Heart left ventricle (tissue), 13 donors: ENCODE measurements around the gene SPATA2L.

Experiments
- POLR2A ChIP-seq, 2 donors: fragments of 450-650 bp; IDR thresholded peaks; one replicate each; pipeline ENCODE4 v1.6.1; 2017; ENCODE audit warnings: antibody characterized with exemption in 2 of 2, mild to moderate bottlenecking in 2 of 2, moderate library complexity in 2 of 2
- TF ChIP-seq, protein P1 (sequence below), 12 donors: fragments of 200-600 bp; sonication (generic) in 4 of 12; IDR thresholded peaks; one replicate each; pipeline versions ENCODE4 v1.5.0 to v1.8.0; 2018 to 2022; ENCODE audit warnings: antibody characterized with exemption in 12 of 12, mild to moderate bottlenecking in 5 of 12
- donor health status: ischemic (EF 13 %, LVEDD 7.1; RV severe dilation, severe dysfunction).
- donor health status: DM: no; HTN: yes; CAD: no.
- donor health status: DM: no; HTN: no; CAD: no.
- donor health status: ischemic (EF 25% LVEDD 6.9; RV normal size, moderate dysfunction).
- donor health status: ischemic (EF 25% LVEDD 5.7; RV mildly dilated, moderate dysfunction).
- donor health status: ischemic (EF 35%, LVEDD 5.7; RV mildly dilated, moderate dysfunction).
- donor health status: nonischemic (EF 11% LVEDD 7.7; RV severe dilation, severe dysfunction).
- donor health status: DM: yes; HTN: yes; CAD: no.
- donor health status: PGD.
- donor health status: ischemic (EF 29% LVEDD 5.4; RV normal size, mild dysfunction).
- donor health status: nonischemic (EF 23%, LVEDD 6.1; RV moderate dilation, normal function).

DNA sequence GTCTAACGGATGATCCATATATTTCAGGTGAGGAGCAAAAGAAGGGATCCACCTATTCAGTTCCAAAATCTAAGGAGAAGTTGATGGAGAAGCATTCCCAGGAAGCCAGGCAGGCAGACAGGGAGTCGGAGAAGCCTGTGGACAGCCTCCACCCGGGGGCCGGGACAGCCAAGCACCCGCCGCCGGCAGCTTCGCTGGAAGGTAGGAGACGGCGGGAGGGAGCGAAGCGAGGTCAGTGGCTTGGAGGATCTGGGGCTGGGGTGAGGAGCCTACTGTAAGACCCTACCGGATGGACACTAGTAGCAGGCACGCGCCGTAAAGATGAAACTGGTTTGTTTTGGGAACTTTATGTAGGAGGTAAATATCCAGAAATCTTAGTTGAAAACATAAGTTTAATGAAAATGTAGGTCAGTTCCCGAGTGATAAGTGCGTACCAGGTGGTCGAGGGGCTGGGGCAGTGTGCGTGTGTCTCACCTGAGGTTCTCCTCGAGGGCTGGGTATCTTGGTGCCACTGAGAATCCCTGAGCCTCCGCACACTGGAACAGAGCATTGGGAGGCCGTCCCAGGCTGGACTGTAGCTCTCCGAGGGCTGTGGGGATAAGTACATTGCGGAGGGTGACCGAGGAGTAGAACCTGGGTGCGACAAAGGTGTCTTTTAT lies 43.2 kb downstream of the SPATA2L start:
- TF ChIP-seq, protein P1, sequence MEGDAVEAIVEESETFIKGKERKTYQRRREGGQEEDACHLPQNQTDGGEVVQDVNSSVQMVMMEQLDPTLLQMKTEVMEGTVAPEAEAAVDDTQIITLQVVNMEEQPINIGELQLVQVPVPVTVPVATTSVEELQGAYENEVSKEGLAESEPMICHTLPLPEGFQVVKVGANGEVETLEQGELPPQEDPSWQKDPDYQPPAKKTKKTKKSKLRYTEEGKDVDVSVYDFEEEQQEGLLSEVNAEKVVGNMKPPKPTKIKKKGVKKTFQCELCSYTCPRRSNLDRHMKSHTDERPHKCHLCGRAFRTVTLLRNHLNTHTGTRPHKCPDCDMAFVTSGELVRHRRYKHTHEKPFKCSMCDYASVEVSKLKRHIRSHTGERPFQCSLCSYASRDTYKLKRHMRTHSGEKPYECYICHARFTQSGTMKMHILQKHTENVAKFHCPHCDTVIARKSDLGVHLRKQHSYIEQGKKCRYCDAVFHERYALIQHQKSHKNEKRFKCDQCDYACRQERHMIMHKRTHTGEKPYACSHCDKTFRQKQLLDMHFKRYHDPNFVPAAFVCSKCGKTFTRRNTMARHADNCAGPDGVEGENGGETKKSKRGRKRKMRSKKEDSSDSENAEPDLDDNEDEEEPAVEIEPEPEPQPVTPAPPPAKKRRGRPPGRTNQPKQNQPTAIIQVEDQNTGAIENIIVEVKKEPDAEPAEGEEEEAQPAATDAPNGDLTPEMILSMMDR (IDR thresholded peaks at IDR 0.05), result no peak
- TF ChIP-seq POLR2A (IDR thresholded peaks at IDR 0.05), result no peak
